Upper lobe of left lung (tissue), 4 donors: ENCODE results near the gene ZNF407.

Experiments used
- CTCF ChIP-seq, 6 experiments: fragments of 450-650 bp in 4 of 6; fragments of 200-600 bp in 2 of 6; sonication (generic) in 2 of 6; IDR thresholded peaks; one replicate each; pipeline ENCODE4 v1.5.1; 2016 to 2019; ENCODE audit warnings: antibody characterized with exemption in 6 of 6
- EP300 ChIP-seq, 4 donors: sonication (generic); formaldehyde crosslinking; IDR thresholded peaks; one replicate each; pipeline ENCODE4 v1.5.1; 2017; ENCODE audit warnings: antibody characterized with exemption in 4 of 4, control low read depth in 2 of 4
- POLR2A ChIP-seq, 4 donors: fragments of 450-650 bp; IDR thresholded peaks; one replicate each; pipeline ENCODE4 v1.5.1; 2016 to 2017; ENCODE audit warnings: antibody characterized with exemption in 4 of 4, mild to moderate bottlenecking in 2 of 4

- no peak for TF ChIP-seq POLR2A (IDR thresholded peaks at IDR 0.05)
- no peak for TF ChIP-seq CTCF (IDR thresholded peaks at IDR 0.05)
- TF ChIP-seq EP300 (IDR thresholded peaks at IDR 0.05), result no peak
Observed at GRCh38 chr18:74569401-74569800, 28.3 kb upstream of the ZNF407 start.
